T-helper 1 cell (primary cell): ENCODE results near the gene MEOX1.

ENCODE experiments used
- DNase-seq, 5 donors: peaks; one replicate each; pipeline ENCODE4 v3.0.0-alpha.2; 2012 to 2020

Gene MEOX1

GRCh38 chr17:43679911-43680310 lies 18.2 kb upstream of the MEOX1 start:
- DNase-seq = no peak

DNA sequence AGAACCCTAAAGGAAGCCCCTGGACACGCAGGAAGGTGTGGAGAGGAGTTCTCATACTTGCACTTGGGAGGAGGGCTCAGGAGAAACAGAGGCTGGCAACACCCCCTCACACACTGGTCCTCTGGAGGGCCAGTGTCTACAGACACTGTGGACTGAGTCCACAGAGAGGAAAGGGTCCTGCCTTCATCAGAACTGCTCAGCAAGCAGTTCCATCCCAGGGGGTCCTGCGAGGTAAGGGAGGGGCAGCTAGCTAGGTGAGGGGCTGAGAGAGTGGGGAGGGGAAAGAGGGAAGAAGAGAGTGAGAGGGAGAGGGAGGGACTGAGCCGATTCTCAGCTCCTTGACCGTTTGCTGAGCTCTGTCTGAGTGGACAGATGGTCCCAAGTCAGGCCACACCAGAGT lies 17.7 kb upstream of the MEOX1 start:
- DNase-seq = no peak

DNA sequence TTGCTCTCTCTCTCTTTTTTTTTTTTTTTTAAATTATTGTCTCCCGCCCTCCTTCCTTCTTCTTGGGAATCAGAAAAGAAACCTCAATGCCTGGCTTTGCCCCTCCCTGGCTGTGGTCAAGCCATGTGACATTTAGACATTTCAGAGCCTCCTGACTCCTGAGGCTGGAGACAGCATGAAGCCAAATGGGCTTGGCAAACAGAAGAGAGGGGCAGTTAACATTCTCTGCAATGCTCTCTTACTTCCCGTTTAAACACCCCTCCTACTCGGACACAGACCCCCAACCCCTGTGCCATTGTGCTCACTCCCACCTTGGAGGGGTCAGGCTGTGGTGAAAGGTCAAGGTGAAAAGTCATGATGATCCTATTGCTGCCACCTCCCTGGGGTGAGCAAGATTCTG lies 14.7 kb upstream of the MEOX1 start:
- no peak for DNase-seq

DNA sequence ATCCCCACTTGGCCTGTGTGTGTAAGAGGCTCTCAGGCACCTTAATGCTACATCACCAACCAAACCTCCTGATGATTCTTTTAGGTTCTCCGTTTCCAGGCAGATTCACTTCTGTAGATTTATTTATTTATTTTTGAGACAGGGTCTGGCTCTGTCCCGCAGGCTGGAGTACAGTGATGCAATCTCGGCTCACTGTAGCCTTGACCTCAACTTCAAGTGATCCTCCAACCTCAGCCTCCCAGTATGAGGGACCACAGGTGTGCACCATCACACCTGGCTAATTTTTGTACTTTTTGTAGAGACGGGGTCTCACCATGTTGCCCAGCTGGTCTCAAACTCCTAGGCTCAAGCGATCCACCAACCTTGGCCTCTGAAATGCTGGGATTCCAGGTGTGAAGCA lies 12.7 kb upstream of the MEOX1 start:
- no peak for DNase-seq

GRCh38 chr17:43673516-43674323 lies 12.0 kb upstream of the MEOX1 start:
- peak; percentile 29 to 69 (median 51) for DNase-seq

DNA sequence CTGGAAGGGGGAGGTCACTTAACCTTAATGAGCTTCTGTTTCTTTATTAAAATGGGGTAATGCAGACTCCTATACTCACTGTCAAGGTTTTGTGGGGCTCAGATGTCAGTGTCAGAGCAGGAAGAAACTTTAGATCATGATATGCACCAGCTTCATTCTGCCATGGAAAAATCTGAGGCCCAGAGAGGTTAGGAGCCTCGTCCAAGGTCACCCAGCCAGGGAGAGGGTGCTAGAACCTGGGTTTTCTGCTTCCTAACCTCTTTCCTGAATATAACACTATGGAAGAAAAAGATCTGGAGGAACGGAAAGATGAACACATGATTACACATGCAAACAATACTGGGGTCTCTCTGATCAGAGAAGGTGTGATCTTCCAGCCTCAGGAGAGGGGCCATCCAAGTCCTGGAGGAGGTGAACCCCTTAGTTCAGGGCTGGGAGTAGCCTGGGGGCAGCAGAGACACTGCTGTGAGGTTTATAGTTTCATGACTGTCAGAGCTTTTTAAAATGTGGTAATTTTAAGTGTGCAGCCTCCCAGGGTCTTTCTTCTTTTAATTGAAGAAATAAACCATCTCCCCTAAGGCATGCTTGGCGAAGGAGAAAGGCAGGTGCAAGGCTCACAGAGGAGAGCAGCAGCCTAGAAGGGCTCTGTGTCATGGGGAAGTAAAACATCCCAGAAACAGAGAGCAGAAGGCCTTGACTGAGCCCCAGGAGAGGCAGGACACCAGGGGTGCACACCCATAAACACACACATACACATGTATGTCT lies 10.2 kb upstream of the MEOX1 start:
- DNase-seq = no peak

GRCh38 chr17:43671031-43671692 lies 9.4 kb upstream of the MEOX1 start:
- DNase-seq = no peak

GRCh38 chr17:43670645-43671030 lies 8.9 kb upstream of the MEOX1 start:
- no peak for DNase-seq

DNA sequence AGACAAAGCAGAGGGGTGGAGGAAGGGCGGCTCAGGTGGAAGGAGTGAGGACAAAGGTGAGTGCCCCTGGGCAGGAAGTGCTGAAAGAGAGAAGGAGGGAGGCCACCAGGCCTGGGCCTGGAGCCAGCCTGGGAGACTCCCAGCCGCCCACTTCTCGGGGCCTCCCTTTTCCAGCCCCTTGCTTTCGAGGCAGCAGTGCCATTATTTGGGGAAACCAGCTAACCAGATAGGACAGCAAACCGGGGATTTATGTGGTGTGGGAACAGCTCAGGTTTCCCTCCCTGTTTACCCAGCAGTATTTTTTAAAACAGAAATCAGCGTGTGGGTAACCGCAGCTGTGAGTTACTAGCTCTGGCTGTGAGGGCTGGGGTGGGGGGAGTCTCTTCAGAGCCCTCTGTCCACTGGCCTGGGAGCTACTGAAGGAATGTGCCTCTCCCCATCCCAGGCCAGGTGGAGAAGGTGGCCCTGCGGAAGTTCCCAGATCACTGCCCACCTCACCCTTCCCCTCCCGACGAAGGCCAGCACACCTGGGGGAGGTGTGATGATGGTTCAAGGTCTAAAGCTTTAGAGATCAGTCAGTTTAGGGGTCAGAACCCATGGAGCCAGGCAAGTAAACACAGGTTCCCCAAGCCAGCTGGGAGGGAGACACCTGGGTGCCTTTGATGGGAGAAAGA lies 8.4 kb upstream of the MEOX1 start:
- DNase-seq = no peak

GRCh38 chr17:43667947-43668348 lies 6.2 kb upstream of the MEOX1 start:
- DNase-seq = peak in 1 of 5 donors; percentile 71

- no peak for DNase-seq
These were observed 5.8 kb upstream of the MEOX1 start for GRCh38 chr17:43667506-43667905.

DNA sequence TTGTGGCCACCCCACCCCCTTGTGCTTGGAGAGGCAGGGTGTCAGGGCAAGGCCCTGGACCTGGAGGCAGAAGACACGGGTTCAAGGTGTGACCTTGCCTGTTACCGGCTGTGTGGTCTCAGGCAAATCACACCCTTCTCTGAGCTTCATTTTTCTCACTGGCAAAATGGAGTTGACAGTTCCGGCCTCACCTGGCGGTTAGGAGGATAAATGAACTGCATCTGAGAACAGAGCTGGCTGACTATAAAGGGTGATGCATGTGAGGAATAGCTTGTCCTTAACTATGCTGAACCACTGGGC lies 4.2 kb upstream of the MEOX1 start:
- DNase-seq = no peak

DNA sequence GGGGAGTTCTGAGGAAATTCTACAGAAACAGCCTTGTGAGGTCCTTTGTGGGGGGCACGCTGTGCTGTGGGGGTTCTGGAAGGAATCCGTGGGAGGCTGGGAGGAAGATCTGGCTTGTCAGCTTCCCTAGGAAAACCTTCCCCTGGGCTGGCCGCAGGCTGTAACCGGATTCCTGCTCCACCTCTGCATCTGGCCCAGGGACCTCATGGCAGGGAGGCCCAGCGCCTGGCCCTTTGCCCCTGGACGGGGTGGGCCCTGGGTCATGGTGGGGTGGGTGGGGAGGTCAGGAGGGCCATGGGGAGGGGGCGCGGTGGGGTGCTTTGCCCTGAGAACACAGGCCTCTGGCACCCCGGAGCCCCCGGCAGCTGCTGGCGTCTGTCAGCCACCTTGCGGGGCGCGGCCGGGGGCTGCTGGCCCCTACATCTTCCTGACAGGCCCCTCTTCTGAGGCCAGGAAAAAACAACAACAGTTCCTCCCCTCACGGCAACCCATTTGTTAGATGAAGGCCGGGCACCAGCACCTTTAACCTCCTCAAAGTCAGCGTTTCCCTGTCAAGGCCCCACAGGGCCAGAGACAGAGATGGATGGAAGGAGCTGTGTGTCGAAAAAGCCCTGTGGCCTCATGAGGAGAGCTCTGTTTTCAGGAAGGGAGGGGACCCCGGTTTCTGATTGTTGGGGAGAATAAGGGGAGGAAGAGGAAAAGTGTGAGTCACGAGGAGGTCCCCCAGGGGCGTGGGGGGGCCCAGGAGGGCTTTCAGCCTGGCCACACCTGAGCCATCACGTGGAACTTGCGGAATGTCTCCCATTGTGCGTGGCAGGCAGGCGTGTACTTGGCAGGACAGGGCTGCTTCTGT lies 3.6 kb upstream of the MEOX1 start:
- no peak for DNase-seq

DNA sequence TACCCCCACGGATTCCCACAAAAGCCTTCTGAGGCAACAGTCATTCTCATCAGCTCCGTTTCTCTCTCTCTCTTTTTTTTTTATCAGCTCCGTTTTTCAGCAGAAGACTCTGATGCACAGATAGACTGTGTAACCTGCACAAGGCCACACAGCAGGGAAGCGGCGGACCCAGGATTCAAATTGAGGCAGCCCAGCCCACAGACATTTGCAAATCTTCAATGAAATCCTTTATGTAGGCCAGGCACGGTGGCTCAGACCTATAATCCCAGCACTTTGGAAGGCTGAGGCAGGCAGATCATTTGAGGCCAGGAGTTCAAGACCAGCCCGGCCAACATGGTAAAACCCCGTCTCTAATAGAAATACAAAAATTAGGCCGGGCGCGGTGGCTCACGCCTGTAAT lies 2.4 kb upstream of the MEOX1 start:
- DNase-seq = no peak

DNA sequence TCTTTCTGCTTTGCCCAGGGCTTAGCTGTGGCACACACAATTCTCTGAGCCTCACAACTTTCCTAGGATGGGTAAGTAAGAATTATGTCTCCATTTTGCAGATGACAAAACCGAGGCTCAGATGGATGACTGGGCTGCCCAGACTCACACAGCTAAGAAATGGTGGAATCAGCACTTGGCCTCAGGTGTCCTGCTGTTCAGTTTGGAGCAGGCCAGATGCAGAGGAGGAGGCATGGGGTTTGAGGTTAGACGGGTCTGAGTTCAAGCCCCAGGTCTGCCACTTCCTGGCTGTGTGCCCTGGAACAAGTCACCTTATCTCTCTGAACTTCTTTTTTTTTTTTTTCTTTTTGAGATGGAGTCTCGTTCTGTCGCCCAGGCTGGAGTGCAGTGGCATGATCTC lies 1.7 kb upstream of the MEOX1 start:
- DNase-seq = no peak

- peak in 1 of 5 donors; percentile 68 for DNase-seq
These were observed 855 bp upstream of the MEOX1 start for GRCh38 chr17:43662413-43663141.

GRCh38 chr17:43660816-43661493 lies 767 bp downstream of the MEOX1 start:
- DNase-seq = peak in 1 of 5 donors; percentile 19

DNA sequence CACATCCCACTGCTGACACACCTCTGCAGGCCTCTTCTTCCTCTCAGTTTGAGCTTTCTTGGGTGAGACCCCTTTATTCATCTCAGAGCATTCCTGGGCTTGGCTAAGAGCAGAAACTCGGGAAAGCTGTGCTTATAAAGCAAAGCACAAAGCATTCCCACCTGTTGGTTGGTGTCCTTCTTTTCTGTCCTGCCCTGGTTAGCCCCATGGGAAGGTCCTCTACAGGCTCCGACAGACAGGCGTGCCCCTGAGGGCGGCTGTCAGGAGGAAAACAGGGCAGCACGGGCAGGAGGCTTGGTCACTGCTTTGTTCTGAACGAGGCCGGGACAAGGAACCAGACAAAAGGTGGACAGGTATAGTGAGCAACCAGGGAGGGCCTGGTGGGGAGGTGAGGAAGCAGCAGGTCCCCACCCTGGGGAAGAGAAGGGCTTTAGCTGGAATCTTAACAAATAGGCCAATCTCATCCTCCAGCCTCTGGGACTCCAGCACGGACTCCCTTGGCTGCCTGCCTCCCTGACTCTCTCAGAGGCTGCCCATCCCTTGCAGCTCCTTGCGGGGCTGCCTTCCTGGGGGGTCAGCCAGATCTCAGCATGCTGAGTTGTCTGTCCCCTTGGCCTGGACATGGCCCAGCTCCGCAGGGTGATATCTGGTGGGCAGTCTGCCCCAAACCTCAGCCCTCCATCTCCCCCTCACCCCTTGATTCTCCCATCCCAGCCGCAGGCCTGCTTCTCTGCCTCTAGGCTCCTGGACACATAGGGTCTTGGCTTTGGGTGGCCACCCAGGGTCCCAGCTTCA lies 1.7 kb downstream of the MEOX1 start:
- DNase-seq = no peak

DNA sequence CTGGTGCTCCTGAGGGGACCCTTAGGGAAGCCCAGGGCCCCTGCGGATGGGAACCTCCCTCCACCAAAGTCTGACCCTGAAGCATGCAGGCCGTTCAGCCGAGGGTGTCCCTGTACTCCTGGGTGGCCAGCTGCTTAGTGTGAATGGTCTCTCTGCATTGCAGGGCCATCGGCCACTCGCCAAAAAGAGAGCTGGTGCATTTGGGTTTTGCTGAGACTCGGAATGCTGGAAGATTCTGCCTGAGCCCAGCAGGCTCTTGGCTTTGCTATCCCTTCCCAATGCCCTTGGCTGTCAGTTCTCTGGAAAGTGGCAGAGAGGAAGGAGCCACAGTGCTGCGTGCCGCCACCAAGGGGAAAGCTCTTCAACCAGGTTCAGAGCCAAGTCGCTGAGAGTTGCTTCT lies 2.8 kb downstream of the MEOX1 start:
- no peak for DNase-seq

- peak in 1 of 5 donors; percentile 56 for DNase-seq
These were observed 5.9 kb downstream of the MEOX1 start for GRCh38 chr17:43655693-43656255.
